GM19395 (cell line): Measurements from ENCODE around the gene NHERF1.

ENCODE experiments used
- ATAC-seq: cut with Tn5 transposase; IDR thresholded peaks from one replicate; pipeline ENCODE4 v1.9.1; 2021; ENCODE audit warnings: mild to moderate bottlenecking, moderate library complexity; ENCODE audit not compliant: unreplicated experiment

NHERF1 gene

DNA sequence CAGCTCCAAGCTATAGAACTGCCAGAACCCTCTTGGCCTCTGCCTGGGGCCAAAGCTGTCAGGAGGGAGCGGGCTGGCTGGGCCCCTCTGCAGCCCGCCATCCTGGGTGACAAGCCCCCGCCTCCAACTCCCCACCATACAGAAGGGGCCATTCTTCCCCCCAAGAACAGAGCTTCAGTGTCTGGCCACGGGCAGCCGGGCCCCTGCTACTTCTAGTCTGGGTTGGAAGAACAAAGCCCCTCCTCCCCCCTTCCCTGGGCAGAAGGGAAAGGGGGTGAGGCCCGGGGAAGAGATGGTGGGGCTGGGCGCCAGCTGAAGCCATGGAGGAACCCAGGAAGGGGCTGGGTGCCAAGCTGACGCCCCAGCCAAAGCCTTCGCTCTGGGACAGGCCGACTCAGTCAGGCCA, 18.7 kb downstream of the NHERF1 start:
- ATAC-seq: no peak

GRCh38 chr17:74768069-74768762, 19.8 kb downstream of the NHERF1 start:
- no peak for ATAC-seq

- no peak for ATAC-seq
Measured at GRCh38 chr17:74768763-74769114, 20.3 kb downstream of the NHERF1 start.

GRCh38 chr17:74769266-74769855, 20.9 kb downstream of the NHERF1 start:
- ATAC-seq: no peak

- ATAC-seq: no peak
Measured at GRCh38 chr17:74769856-74770497, 21.5 kb downstream of the NHERF1 start.

DNA sequence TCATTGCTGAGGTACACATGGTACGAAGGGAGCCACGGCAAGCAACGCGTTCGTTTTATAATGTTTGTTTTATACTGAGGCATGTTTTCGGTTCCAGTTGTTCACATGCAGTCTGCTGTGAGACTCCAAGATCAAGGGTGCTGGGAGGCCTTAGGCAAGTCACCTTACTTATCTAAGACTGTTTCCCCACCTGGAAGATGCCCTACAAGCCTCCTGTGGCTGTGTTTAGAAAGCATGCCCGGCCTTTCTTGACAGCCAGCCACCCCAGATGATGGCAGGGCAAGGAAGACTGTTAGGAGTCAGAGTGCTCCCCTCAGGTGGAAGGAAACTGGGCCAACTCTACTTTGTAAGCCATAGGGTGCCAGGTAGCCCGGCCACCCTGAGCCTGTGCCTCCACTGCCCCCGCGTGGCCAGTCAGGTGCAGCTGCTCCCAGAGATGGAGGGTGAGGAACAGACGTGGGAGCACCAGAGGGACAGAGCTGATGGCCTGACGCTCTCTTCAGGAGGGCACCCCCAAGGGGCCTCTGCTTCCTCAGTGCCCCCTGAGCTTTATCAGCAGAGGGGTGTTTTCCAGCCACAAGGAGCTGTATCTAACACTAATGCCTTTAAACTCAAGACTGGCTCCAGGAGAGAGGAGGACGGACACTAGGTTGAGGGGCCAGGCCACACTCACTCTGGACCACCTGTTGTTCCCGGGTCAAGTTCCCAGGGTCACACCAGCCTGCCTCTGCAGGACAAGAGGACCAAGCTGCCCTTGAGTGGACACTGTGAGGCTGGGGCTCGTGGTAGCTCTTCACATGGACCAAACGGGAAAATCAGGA, 22.3 kb downstream of the NHERF1 start:
- no peak for ATAC-seq

GRCh38 chr17:74771319-74771914, 23.0 kb downstream of the NHERF1 start:
- no peak for ATAC-seq

DNA sequence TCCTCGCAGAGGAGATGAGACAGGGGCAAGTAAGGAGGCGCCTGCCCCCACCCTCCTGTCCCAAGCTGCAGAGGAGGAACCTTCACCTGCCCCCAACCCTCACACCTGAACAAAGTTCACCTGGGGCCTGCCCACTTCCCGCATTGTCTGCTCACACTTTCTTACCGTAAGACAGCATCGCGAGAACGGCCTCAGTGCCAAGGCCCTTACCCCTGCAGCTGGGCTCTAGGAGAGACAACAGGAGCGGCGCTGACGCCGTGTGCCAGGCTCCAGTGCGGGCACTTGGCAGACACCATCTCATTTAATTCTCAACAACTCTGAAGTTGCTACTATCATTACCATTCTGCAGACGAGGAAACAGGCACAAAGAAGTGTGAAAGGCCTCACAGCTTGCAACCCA, 23.6 kb downstream of the NHERF1 start:
- ATAC-seq: no peak

- no peak for ATAC-seq
Measured at GRCh38 chr17:74773414-74773813, 25.0 kb downstream of the NHERF1 start.

GRCh38 chr17:74773871-74774286, 25.5 kb downstream of the NHERF1 start:
- no peak for ATAC-seq

GRCh38 chr17:74775409-74776043, 27.1 kb downstream of the NHERF1 start:
- ATAC-seq: no peak

GRCh38 chr17:74776044-74776962, 27.9 kb downstream of the NHERF1 start, which contains the start of gene NAT9:
TSS of gene NAT9 (minus strand) at chr17:74776345. CDS start at chr17:74775698, 647 bp downstream.
- peak; percentile 65 for ATAC-seq

GRCh38 chr17:74776990-74777389, 28.6 kb downstream of the NHERF1 start:
- no peak for ATAC-seq

GRCh38 chr17:74777901-74778515, 29.6 kb downstream of the NHERF1 start:
- no peak for ATAC-seq

DNA sequence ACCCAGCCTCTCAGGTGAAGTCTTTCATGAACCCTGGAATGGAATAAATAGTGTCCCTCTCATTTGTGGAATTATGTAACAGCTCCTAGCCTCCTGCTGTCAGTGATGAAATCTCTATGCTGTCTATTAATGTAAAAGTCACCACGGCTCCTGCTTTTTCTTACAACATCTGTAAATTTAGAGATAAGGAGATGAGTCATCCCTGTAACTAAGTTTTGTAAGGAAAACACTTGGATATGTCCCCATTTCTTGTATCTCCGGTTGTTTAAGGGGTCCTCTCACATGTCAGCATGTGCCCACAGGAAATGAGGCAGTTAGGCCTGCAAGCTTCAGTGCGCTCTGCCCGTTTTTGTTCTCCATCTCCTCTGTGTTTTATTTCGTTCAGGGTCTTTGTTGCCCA, 30.5 kb downstream of the NHERF1 start:
- ATAC-seq: no peak

- ATAC-seq: no peak
Measured at GRCh38 chr17:74779501-74779900, 31.1 kb downstream of the NHERF1 start.

GRCh38 chr17:74779948-74780400, 31.5 kb downstream of the NHERF1 start:
- peak; percentile 70 for ATAC-seq

DNA sequence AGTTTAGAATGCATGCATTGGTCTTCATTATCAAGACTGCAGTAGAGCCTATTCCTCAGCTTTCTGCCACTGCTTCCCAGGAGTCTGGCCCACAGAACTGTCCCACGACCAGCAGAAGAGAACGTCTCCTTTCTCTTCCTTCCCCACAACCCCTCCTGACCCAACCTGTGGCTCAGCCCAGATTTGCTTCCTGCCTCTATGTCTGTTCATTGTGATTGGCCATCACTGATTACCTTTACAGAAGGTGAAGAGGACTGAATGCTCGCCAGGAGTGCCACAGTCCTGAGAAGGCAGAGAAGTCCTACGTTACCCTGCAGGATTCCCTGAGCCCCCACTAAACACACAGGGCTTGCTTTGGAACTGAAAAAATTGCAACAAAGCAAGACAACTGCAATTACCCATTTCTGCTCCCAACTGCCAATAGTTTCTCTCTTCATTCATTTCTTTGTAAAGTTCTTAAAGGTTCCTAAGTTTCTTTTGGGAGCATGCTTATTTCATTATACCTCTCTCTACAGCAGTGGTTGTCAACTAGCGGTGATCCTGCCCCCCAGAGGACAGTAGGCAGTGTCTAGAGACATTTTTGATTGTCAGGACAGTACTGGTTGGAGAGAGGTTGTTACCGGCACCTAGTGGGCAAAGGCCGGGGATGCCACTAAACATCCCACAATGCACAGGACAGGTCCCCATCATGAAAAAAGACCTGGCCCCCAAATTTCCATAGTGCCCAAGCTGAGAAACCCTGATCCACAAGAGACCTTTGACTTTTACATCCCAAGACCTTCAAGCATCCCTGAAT, 32.2 kb downstream of the NHERF1 start:
- ATAC-seq: no peak
